Measurements from ENCODE around the gene HIPK2.

DNA sequence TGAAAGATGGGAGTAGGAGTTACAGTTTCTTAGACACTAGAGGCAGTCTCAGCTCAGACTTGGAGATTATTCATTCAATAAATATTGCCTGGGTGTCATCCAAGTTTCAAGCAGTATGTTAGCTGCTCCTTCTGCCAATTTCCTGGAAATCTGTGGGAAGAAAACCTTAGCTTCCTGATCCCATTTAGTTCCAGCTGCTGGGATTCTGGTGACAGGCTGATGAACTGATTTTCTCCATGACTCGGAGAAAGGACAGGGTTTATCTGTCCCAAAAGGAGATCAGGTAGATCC lies 158.5 kb downstream of the HIPK2 start:
- TF ChIP-seq ZBTB7A (IDR thresholded peaks at IDR 0.05; ENCODE audit: low read depth) (no peak), YY1 (IDR thresholded peaks at IDR 0.05; ENCODE audit: low read depth) (no peak), CEBPB (IDR thresholded peaks at IDR 0.05) (no peak), TAF1 (IDR thresholded peaks at IDR 0.05; ENCODE audit: low read depth) (no peak), RAD21 (IDR thresholded peaks at IDR 0.05; ENCODE audit: low read depth) (no peak), CREB1 (IDR thresholded peaks at IDR 0.05; ENCODE audit: low read depth) (no peak)
- TF ChIP-seq, protein P1, sequence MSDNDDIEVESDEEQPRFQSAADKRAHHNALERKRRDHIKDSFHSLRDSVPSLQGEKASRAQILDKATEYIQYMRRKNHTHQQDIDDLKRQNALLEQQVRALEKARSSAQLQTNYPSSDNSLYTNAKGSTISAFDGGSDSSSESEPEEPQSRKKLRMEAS (IDR thresholded peaks at IDR 0.05), result no peak
